ENCODE measurements around the gene LZIC.

LZIC gene

DNA sequence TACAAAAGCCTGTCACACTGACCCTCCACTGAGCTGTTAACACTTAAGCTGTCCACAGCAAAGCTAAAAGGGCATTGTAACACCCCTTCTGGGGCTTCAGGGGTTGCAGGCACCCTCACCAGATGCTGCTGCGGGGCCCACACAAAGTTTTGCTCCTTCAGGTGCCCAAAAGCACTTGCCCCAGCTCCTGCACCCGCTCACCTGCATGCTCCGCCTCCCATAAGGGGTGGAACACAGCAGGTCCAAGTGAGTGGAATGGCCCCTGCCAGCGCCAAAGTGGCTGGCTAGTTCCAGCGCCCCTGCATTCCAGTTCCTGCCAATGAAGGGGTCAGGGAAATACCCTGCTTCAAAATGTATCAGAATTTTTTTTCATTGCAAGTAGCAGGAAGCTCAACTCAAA is 46.6 kb upstream of the LZIC start:
- H3K36me3 ChIP-seq (ENCODE audit: insufficient read depth, low read length) = no peaks in the 10 kb centered on the region
- H3K9ac ChIP-seq (ENCODE audit: low read length) = no peak overlapping the region
- no peak overlapping the region for H3K4me2 ChIP-seq (ENCODE audit: low read length)
- H2AFZ ChIP-seq (ENCODE audit: low read length) = no peak overlapping the region
- no peaks in the 10 kb centered on the region for H3K4me1 ChIP-seq (ENCODE audit: insufficient read depth, low read length, severe bottlenecking)
- no peaks in the 10 kb centered on the region for H3K79me2 ChIP-seq (ENCODE audit: insufficient read depth, low read length)
- H3K4me3 ChIP-seq (ENCODE audit: low read depth, low read length, poor library complexity, severe bottlenecking) = no peak overlapping the region
- no peak for TF ChIP-seq EZH2 (IDR thresholded peaks at IDR 0.05; ENCODE audit: borderline replicate concordance, low read length)
- TF ChIP-seq, protein P1, sequence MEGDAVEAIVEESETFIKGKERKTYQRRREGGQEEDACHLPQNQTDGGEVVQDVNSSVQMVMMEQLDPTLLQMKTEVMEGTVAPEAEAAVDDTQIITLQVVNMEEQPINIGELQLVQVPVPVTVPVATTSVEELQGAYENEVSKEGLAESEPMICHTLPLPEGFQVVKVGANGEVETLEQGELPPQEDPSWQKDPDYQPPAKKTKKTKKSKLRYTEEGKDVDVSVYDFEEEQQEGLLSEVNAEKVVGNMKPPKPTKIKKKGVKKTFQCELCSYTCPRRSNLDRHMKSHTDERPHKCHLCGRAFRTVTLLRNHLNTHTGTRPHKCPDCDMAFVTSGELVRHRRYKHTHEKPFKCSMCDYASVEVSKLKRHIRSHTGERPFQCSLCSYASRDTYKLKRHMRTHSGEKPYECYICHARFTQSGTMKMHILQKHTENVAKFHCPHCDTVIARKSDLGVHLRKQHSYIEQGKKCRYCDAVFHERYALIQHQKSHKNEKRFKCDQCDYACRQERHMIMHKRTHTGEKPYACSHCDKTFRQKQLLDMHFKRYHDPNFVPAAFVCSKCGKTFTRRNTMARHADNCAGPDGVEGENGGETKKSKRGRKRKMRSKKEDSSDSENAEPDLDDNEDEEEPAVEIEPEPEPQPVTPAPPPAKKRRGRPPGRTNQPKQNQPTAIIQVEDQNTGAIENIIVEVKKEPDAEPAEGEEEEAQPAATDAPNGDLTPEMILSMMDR (IDR thresholded peaks at IDR 0.05; ENCODE audit: low read length) = no peak
- no peaks in the 10 kb centered on the region for H3K9me2 ChIP-seq (ENCODE audit: low read depth, low read length)
- no peaks in the 10 kb centered on the region for H4K20me1 ChIP-seq (ENCODE audit: insufficient read depth, low read length)
- H3K27ac ChIP-seq (ENCODE audit: low read depth, low read length, poor library complexity, severe bottlenecking) = no peak overlapping the region
- no peaks in the 10 kb centered on the region for H3F3A ChIP-seq (ENCODE audit: insufficient read depth, low read length)
- no peaks in the 10 kb centered on the region for H3K27me3 ChIP-seq (ENCODE audit: insufficient read depth, low read length)
- H3K9me3 ChIP-seq (ENCODE audit: low read length) = no peaks in the 10 kb centered on the region

DNA sequence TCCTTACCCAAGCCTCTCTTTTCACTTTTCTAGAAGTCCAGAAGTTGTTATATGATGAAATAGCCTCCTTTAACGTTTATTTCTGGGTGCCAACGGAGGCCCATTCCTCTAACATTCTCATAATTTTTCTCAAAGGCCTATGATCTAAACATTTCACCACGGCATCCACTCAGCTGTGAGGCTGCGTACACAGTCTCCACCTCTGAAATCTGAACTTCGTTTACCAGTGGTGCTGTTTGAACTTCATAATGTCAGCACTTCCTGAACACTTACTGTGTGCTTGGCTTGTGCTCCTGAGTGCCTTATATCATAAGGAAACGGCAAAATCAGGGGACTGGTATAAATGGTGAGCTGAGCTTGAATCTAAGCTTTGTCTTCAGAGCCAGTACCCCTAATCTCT is 41.8 kb upstream of the LZIC start:
- no peak for TF ChIP-seq EZH2 (IDR thresholded peaks at IDR 0.05; ENCODE audit: borderline replicate concordance, low read length)
- TF ChIP-seq, protein P1 (IDR thresholded peaks at IDR 0.05; ENCODE audit: low read length) = no peak
- no peaks in the 10 kb centered on the region for H3K27me3 ChIP-seq (ENCODE audit: insufficient read depth, low read length)
- no peaks in the 10 kb centered on the region for H3F3A ChIP-seq (ENCODE audit: insufficient read depth, low read length)
- H3K9me2 ChIP-seq (ENCODE audit: low read depth, low read length) = no peaks in the 10 kb centered on the region
- H4K20me1 ChIP-seq (ENCODE audit: insufficient read depth, low read length) = no peaks in the 10 kb centered on the region
- no peak overlapping the region for H2AFZ ChIP-seq (ENCODE audit: low read length)
- no peak overlapping the region for H3K4me2 ChIP-seq (ENCODE audit: low read length)
- no peaks in the 10 kb centered on the region for H3K79me2 ChIP-seq (ENCODE audit: insufficient read depth, low read length)
- H3K4me3 ChIP-seq (ENCODE audit: low read depth, low read length, poor library complexity, severe bottlenecking) = no peak overlapping the region
- no peak overlapping the region for H3K27ac ChIP-seq (ENCODE audit: low read depth, low read length, poor library complexity, severe bottlenecking)
- peaks cover 11% of the 10 kb centered on the region for H3K36me3 ChIP-seq (ENCODE audit: insufficient read depth, low read length)
- H3K9me3 ChIP-seq (ENCODE audit: low read length) = no peaks in the 10 kb centered on the region
- no peak overlapping the region for H3K9ac ChIP-seq (ENCODE audit: low read length)
- H3K4me1 ChIP-seq (ENCODE audit: insufficient read depth, low read length, severe bottlenecking) = no peaks in the 10 kb centered on the region

DNA sequence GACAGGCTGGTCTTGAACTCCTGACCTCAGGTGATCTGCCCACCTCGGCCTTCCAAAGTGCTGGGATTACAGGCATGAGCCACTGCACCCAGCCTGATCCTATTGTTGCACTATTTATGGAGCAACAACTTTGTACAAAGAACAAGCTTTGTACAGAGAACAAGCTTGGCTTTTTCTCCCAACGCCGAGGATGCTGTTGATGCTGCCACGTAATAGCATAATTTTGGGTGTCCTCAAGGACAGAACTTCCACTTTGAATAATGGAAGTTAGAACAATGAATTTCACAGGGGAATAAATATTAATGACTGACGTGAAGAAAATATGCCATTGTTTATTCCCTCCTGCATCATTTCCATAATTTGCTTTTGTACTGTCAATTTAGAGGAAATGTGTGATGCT is 41.1 kb upstream of the LZIC start:
- Histone ChIP-seq H3K27me3 (ENCODE audit: insufficient read depth, low read length) (no peaks in the 10 kb centered on the region), H2AFZ (ENCODE audit: low read length) (no peak overlapping the region), H3K9me3 (ENCODE audit: low read length) (no peaks in the 10 kb centered on the region), H3K4me2 (ENCODE audit: low read length) (no peak overlapping the region), H3K9me2 (ENCODE audit: low read depth, low read length) (no peaks in the 10 kb centered on the region), H3K9ac (ENCODE audit: low read length) (no peak overlapping the region), H3K4me1 (ENCODE audit: insufficient read depth, low read length, severe bottlenecking) (no peaks in the 10 kb centered on the region), H3F3A (ENCODE audit: insufficient read depth, low read length) (no peaks in the 10 kb centered on the region), H3K79me2 (ENCODE audit: insufficient read depth, low read length) (no peaks in the 10 kb centered on the region), H4K20me1 (ENCODE audit: insufficient read depth, low read length) (no peaks in the 10 kb centered on the region), H3K36me3 (ENCODE audit: insufficient read depth, low read length) (peaks cover 11% of the 10 kb centered on the region), H3K27ac (ENCODE audit: low read depth, low read length, poor library complexity, severe bottlenecking) (no peak overlapping the region), H3K4me3 (ENCODE audit: low read depth, low read length, poor library complexity, severe bottlenecking) (no peak overlapping the region)
- TF ChIP-seq, protein P1 (IDR thresholded peaks at IDR 0.05; ENCODE audit: low read length) = no peak
- no peak for TF ChIP-seq EZH2 (IDR thresholded peaks at IDR 0.05; ENCODE audit: borderline replicate concordance, low read length)

Measured in OCI-LY1 (cell line).